Activated naive CD8-positive, alpha-beta T cell (primary cell): Measurements from ENCODE around the gene ELL2.
A peak's percentile ranks its signal among the peaks of the same experiment; 100 is the strongest.
"Not testable (repeated sequence)": the region's sequence is repeated elsewhere in the genome, so short reads cannot be mapped to it uniquely, and the experiment has no call there.

Experiments
- H3K27ac Mint-ChIP-seq: one replicate; pipeline ENCODE4 v1.8.0; 2021; ENCODE audit warnings: mixed read lengths
- H3K27me3 Mint-ChIP-seq: one replicate; pipeline ENCODE4 v1.8.0; 2021; ENCODE audit warnings: mixed read lengths
- H3K36me3 Mint-ChIP-seq: one replicate; pipeline ENCODE4 v1.8.0; 2021; ENCODE audit warnings: mixed read lengths
- H3K4me1 Mint-ChIP-seq: one replicate; pipeline ENCODE4 v1.8.0; 2021; ENCODE audit warnings: low read depth, mixed read lengths
- H3K4me3 Mint-ChIP-seq: one replicate; pipeline ENCODE4 v1.8.0; 2021; ENCODE audit warnings: mild to moderate bottlenecking, mixed read lengths
- H3K9me3 Mint-ChIP-seq: one replicate; pipeline ENCODE4 v1.8.0; 2021; ENCODE audit warnings: low read depth, mixed read lengths

Gene ELL2

DNA sequence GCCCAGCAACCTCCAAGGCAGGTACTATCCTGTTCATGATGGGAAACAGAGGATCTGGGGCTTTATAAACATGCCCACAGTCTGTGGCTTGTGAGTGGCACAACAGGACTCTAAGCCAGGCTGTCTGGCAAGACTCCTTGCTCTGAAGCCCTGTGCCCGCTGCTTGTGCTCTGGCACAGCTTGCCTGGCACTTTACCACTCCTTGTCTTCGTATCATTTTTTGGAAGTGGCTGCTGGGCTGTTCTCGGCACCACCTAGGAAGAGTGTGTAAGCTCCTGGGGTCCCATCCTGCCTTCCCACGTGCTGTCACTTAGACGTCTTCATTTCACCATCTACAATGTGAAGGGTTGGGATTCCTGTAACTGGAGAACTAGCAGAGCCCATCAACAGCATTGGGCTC, 79.8 kb downstream of the ELL2 start:
- no peak overlapping the region for H3K27ac Mint-ChIP-seq

DNA sequence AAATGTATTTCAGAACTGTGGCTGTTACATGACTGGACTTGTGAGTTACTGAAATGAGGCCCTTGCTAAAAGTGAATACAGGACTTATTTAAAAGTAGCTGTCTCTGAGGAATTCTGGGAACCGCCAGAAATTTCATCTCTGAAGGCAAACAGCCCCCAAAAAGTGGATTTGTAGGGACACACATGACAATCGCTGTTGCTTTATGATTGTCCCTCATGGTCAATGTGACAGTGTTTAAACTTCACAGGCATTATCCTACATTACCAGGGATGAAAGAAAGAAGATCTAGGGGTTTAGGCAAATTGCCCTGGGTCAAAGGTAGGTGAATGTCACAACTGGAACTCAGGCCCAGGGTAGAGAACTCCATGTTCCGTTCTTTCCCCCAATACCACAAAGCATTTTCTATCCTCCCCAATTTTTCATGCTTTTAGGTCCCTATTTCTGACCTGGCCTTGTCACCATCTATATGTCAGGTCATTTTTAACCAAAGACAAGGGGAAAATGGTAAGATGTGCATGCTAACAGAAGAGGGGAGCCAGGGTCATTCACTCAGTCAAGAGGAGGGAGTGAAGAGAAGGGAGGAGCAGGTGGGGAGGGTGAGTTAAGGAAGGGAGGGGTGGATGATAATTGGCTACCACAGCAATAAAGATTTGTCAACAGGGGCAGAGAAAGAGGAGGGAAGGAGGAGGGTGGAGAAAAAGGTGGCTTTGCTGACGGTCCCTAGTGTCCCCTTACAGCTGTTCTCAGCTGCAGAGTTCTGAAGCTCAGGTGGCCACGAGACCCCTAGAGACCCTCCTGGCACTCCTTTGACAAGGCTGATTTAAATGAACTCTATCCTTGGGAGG, 81.3 kb downstream of the ELL2 start:
- no peaks in the 10 kb centered on the region for H3K4me1 Mint-ChIP-seq
- H3K36me3 Mint-ChIP-seq: no peaks in the 10 kb centered on the region
- H3K4me3 Mint-ChIP-seq: no peak overlapping the region
- H3K27me3 Mint-ChIP-seq: no peaks in the 10 kb centered on the region
- no peaks in the 10 kb centered on the region for H3K9me3 Mint-ChIP-seq
- H3K27ac Mint-ChIP-seq: no peak overlapping the region

More for the DNA sequence above, 79.8 kb downstream of the ELL2 start:
- no peaks in the 10 kb centered on the region for H3K36me3 Mint-ChIP-seq
- H3K27me3 Mint-ChIP-seq: no peaks in the 10 kb centered on the region
- no peak overlapping the region for H3K4me3 Mint-ChIP-seq
- H3K9me3 Mint-ChIP-seq: no peaks in the 10 kb centered on the region
- no peaks in the 10 kb centered on the region for H3K4me1 Mint-ChIP-seq

DNA sequence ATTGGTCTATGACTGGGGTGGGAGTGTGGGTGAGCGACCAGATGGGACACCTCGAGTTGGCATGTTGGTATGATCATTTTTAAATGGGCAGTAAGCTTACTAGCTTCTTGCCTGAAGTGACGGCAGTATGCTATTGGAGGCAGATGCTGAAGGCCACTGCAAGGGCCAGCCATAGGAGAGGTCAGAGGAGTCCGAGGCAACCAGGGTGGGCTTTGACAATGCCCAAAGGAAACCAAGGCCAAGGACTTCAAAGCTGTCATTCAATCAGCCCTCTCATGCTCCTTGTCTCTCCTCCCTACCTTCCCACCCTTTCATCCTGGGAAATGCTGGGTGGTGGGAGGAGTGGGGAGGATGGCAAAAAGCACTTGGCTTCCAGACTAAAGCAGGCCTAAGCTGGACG, 82.0 kb downstream of the ELL2 start:
- no peaks in the 10 kb centered on the region for H3K27me3 Mint-ChIP-seq
- no peaks in the 10 kb centered on the region for H3K9me3 Mint-ChIP-seq
- no peaks in the 10 kb centered on the region for H3K4me1 Mint-ChIP-seq
- H3K27ac Mint-ChIP-seq: no peak overlapping the region
- no peaks in the 10 kb centered on the region for H3K36me3 Mint-ChIP-seq
- no peak overlapping the region for H3K4me3 Mint-ChIP-seq

DNA sequence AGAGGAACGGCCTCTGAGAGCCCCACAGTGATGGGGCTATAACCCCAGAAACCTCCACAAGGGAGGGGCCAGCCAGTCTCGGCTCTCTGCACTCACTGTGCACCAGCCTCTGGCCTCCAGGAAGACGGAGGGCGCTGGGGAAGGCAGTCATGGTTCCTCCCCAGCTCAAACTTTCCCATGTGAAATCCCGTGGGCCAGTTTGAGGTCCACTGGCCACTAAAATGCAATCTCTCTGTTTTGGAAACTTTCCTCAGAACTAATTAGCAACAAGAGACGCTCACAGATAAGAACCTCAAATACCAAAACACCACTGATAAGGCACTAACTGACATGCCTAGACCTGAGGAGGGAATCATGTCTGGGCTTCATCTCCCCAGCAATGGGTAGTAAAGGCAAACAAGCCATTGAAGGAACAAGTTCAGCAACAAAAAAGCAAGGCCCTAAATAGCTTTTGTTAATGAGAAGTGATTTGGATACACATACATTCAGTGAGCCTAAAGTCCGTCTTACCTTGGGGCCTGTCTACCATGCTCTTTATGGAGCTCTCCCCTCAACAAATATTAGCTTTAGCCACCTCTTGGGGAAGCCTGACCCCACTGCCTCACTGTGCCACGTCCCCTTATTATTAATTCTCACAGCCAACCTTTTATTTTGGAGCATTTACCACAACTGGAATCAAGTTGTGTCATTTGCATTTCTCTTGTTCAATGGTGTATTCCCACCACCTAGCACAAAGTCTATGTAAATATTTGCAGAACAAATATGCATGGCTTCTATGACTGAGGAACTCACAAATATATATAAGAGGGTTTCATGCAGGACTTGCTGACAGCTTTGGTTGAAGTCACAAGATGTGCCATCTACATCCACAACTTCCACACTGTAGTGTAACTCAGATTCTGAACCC, 83.0 kb downstream of the ELL2 start:
- Mint-ChIP-seq H3K4me3 (no peak overlapping the region), H3K9me3 (no peaks in the 10 kb centered on the region), H3K27ac (no peak overlapping the region), H3K36me3 (no peaks in the 10 kb centered on the region), H3K27me3 (no peaks in the 10 kb centered on the region), H3K4me1 (no peaks in the 10 kb centered on the region)

DNA sequence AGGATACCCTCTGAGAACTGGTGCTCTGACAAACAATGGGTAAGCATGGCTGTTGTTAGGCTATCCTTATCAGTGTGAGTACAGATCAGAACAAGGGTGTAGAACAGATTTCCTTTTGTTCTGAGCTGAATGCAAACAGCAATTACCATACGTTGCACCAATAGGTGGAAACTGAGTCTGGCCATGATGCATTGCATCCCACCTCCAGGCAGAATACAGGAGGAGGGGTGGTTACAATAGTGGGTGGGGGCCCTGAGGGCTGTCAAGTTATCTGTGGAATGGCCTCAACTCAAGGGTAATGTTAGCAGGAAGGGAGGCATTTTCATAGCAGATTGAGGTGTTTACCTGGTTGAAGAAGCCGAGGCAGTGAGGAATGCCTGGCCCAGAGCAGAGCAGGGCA, 84.9 kb downstream of the ELL2 start:
- H3K27ac Mint-ChIP-seq: peak overlapping the region; percentile 35
- H3K4me3 Mint-ChIP-seq: no peak overlapping the region
- H3K9me3 Mint-ChIP-seq: no peaks in the 10 kb centered on the region
- H3K36me3 Mint-ChIP-seq: no peaks in the 10 kb centered on the region
- peaks cover 5% of the 10 kb centered on the region for H3K4me1 Mint-ChIP-seq
- no peaks in the 10 kb centered on the region for H3K27me3 Mint-ChIP-seq

DNA sequence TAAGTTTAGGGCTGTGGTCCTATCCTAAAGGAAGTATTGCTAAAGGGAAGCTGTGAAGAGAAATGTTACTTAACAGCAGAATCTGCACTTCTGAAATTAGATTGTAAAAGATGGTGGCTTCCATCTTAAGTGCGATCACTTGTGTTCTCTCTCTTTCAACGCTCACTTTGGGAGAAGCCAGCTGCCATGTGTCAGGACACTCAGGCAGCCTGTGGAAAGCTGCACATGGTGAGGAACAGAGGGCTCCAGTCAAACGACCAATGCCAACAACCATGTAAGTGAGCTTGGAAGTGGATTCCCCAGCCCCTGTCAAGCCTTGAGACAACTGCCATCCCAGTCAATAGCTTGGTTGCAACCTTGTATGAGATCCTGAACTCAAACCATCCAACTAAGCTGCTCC, 87.4 kb downstream of the ELL2 start:
- H3K4me1 Mint-ChIP-seq: peaks cover 26% of the 10 kb centered on the region
- H3K9me3 Mint-ChIP-seq: no peaks in the 10 kb centered on the region
- H3K27ac Mint-ChIP-seq: no peak overlapping the region
- no peaks in the 10 kb centered on the region for H3K36me3 Mint-ChIP-seq
- no peak overlapping the region for H3K4me3 Mint-ChIP-seq
- H3K27me3 Mint-ChIP-seq: no peaks in the 10 kb centered on the region

DNA sequence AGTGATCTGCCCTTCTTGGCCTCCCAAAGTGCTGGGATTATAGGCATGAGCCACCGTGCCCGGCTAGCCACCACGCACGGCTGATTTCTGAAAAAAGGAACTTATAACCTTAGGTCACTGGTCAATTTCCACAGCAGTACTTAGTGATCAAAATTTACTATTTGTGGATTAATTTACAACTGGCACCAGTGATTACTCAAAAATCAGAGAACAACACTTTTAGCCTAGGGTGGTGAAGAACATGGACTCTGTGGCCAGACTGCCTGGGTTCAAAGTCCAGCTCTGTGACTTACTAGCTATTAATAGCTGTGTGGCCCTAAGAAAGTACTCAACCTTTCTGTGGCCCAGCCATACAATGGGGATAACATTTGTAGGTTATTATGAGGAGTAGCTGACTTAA, 88.3 kb downstream of the ELL2 start:
- H3K27me3 Mint-ChIP-seq: no peaks in the 10 kb centered on the region
- H3K4me3 Mint-ChIP-seq: no peak overlapping the region
- H3K4me1 Mint-ChIP-seq: peaks cover 34% of the 10 kb centered on the region
- no peaks in the 10 kb centered on the region for H3K9me3 Mint-ChIP-seq
- no peaks in the 10 kb centered on the region for H3K36me3 Mint-ChIP-seq
- no peak overlapping the region for H3K27ac Mint-ChIP-seq

DNA sequence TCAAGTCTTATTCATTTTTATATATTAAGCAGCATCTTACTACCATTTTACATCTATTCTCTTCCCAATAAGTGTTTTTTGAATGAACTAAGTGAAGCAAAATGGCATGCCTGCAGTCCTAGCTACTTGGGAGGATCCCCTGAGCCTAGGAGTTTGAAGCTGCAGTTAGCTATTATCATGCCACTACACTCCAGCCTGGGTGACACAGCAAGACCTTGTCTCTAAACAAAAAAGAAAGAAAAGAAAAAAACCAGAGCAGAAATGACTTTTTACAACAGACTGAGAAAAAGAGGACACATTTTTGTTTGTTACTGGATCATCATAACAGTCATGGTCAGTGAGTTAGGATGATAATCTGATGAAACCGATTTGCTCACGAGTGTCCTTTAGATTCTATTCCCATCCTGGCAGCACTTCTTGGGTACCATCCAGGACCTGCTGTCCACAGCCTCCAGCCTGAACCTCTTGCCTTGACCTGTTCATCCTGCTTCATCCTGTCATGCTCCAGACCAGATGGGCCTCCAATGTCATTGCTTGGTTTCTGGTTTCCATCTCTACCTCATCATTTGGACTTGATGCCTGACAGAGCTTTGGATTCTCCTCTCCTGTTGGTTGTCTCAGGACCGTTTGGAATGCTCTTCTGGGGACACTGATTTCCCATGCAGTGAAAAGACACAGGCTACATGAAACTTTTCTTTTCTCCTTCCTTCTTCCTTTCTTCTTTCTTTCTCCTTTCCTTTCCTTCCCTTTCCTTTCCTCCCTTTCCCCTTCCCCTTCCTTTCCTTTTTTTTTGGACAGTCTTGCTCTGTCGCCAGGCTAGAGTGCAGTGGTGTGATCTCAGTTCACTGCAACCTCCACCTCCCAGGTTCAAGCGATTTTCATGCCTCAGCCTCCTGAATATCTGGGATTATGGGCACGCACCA, 89.0 kb downstream of the ELL2 start:
- no peaks in the 10 kb centered on the region for H3K36me3 Mint-ChIP-seq
- peak overlapping the region; percentile 46 for H3K27ac Mint-ChIP-seq
- no peaks in the 10 kb centered on the region for H3K9me3 Mint-ChIP-seq
- no peak overlapping the region for H3K4me3 Mint-ChIP-seq
- peaks cover 39% of the 10 kb centered on the region for H3K4me1 Mint-ChIP-seq
- no peaks in the 10 kb centered on the region for H3K27me3 Mint-ChIP-seq

DNA sequence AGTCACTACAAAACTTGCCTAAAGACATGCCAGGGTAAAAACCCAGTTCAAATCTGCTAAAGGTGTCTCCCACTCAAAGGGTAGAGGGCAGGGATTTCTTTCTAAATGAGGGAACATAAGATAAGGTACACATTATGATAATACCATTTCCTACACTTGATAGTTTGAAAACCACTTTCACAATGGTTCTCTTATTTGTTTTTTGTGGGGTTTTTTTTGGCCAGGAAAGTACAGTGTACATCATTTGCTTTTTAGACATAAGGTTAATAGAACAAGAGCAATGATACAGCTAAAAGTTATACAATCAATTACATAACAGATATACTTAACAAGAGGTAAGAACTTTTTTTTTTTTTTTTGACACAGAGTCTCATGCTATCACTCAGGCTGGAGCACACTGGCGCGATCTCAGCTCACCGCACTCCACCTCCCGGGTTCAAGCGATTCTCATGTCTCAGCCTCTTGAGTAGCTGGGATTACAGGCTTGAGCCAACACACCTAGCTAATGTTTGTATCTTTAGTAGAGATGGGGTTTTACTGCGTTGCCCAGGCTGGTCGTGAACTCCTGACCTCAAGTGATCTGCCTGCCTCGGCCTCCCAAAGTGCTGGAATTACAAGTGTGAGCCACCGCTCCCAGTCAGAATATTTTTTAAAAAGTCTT, 90.4 kb downstream of the ELL2 start:
- no peaks in the 10 kb centered on the region for H3K27me3 Mint-ChIP-seq
- H3K9me3 Mint-ChIP-seq: no peaks in the 10 kb centered on the region
- peak overlapping the region; percentile 27 for H3K4me3 Mint-ChIP-seq
- H3K27ac Mint-ChIP-seq: peak overlapping the region; percentile 97
- H3K36me3 Mint-ChIP-seq: no peaks in the 10 kb centered on the region
- H3K4me1 Mint-ChIP-seq: peaks cover 50% of the 10 kb centered on the region

DNA sequence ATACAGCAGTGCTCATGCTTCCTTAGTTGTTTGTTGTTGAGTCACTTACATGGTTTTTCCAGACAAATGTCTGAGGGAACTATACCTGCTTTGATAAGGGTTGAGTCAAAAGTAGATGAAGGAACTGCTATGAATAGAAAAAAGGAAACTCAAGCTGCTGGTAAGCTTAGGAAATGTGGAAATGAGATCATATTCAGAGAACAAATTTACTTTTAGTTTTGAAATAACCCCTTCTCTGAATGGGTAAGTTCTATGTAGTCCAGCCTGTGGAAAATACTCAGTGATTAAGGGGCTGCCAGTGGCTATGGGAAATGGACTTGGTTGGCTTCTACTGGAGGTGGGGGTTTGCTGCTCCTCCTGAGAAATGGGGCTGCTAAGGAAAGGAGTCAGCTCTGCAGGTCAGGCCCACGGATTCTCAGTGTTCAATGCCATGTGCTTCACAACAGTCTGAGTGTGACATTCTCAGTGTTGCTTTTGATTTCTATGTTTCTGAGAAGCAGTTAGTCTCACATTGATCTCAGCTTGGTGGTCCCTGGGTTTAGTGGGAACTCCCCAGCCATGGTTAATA, 91.5 kb downstream of the ELL2 start:
- Mint-ChIP-seq H3K9me3 (no peaks in the 10 kb centered on the region), H3K4me3 (peak overlapping the region; percentile 33), H3K36me3 (no peaks in the 10 kb centered on the region), H3K27ac (peak overlapping the region; percentile 97), H3K27me3 (no peaks in the 10 kb centered on the region), H3K4me1 (peaks cover 55% of the 10 kb centered on the region)

DNA sequence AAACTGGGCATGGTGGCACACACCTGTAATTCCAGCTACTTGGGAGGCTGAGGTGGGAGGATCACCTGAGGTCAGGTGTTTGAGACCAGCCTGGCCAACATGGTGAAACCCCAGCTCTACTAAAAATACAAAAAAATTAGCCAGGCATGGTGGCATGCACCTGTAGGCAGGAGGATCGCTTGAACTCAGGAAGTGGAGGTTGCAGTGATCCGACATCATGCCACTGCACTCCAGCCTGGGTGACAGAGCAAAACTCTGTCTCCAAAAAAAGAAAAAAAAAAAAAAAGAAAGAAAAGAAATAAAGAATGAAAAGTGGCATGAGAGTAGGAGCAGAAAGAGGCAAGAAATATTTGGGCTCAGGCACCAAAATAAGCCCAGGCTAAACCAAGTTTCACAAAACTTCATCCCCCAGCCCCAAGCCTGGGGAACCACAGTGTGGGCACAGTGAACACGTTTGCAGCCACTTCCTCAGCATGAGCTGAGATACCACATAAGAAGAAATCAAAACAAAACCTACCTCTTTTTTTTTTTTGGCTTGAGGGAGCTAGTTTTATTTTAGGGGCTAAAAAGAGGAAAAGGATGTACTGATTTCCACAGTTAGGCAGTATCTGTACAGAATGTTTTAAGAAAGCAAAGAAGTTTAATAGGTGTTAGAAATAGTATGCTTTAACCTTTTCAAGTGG, 92.3 kb downstream of the ELL2 start:
- Mint-ChIP-seq H3K4me3 (peak overlapping the region; percentile 56), H3K4me1 (peaks cover 61% of the 10 kb centered on the region), H3K27ac (peak overlapping the region; percentile 90)
- H3K36me3 Mint-ChIP-seq, H3K9me3 Mint-ChIP-seq, H3K27me3 Mint-ChIP-seq: not testable (repeated sequence)

DNA sequence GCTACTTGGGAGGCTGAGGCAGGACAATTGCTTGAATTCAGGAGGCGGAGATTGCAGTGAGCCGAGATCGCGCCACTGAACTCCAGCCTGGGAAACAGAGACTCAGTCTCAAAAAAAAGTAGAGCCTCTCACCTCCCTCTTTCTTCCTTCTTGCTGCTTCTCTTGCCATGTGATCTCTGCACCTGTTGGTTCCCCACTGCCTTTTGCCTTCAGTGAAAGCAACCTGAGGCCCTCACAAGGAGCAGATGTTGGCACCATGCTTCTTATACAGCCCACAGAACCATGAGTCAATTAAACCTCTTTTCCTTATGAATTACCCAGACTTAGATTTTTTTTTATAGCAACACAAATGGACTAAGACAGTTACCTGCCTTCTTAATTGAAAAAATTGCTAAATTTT, 93.5 kb downstream of the ELL2 start:
- Mint-ChIP-seq H3K4me3 (no peak overlapping the region), H3K36me3 (no peaks in the 10 kb centered on the region), H3K27me3 (no peaks in the 10 kb centered on the region), H3K27ac (peak overlapping the region; percentile 90), H3K4me1 (peaks cover 68% of the 10 kb centered on the region), H3K9me3 (no peaks in the 10 kb centered on the region)

DNA sequence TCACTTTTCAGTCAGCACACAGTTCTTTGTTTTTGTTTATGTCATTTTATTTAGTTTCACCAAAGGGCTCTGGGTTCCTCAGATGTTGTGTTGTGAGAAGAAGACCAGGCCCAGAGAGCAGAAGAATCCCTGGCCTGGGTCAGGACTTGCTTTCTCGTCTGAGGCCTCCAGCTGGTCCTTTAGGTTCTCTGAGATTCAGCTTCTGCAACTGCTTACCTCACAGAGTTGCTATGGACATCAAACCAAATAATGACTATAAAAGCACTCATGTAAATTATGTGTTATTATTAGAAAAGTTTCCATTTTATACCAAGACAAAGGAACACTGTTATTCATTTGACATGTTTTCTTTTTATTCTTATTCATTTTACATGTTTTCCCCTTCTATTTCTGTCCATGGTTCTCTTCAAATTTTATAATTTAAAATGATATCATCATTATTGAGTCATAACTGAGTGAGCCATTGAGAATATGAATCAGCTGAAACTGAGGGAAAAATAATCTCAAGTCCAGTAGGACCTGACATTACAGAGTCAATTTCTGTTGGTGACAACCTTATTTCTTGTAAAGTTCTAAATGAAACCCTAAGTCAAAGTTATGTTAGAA, 95.1 kb downstream of the ELL2 start:
- peak overlapping the region; percentile 15 for H3K4me3 Mint-ChIP-seq
- H3K27ac Mint-ChIP-seq: peak overlapping the region; percentile 87
- H3K36me3 Mint-ChIP-seq: no peaks in the 10 kb centered on the region
- H3K27me3 Mint-ChIP-seq: no peaks in the 10 kb centered on the region
- H3K4me1 Mint-ChIP-seq: peaks cover 78% of the 10 kb centered on the region
- H3K9me3 Mint-ChIP-seq: no peaks in the 10 kb centered on the region
